Stimulated activated CD8-positive, alpha-beta memory T cell treated with anti-CD3 and anti-CD28 coated beads, Interleukin-2, amount 100 ng/mL, for 1 hour (primary cell): ENCODE measurements around the gene HERC2.

ENCODE experiments used
- DNase-seq, 2 donors: peaks; one replicate each; pipeline ENCODE4 v3.0.0-alpha.2; 2020; ENCODE audit warnings: low read depth in 2 of 2

The HERC2 gene

DNA sequence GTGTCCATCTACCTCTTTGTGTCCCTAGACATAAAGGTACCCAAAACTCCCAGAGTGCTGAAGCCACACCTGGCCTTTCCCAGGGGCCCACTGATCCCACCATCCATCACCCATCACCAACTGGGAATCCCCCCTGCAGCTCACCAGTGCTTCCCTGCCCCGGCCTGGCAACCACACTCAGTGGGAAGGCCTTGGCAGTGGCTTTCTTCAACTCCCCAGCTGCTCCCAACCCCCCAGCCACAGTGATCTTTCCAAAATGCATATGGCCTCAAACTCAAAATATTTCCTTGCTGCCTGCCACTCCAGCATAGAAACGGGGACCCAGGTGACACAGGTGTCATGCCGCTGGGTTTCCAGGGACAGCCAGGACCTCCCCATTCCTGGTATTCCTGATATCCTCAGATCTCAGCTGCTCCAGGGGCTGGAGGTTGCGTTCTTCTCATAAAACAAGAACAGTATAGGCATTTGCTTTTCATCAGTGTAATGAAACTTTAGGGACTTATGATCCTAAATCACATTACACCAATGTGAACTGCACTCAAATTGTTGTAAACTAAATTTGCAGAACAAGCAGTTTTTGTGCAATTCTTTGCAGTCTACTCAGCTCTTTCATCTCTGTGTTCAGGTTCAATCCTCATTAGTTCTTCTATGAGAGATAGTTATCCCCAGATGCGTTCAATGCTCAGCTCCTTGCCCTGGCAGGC, 224.2 kb downstream of the HERC2 start:
- DNase-seq: no peak

DNA sequence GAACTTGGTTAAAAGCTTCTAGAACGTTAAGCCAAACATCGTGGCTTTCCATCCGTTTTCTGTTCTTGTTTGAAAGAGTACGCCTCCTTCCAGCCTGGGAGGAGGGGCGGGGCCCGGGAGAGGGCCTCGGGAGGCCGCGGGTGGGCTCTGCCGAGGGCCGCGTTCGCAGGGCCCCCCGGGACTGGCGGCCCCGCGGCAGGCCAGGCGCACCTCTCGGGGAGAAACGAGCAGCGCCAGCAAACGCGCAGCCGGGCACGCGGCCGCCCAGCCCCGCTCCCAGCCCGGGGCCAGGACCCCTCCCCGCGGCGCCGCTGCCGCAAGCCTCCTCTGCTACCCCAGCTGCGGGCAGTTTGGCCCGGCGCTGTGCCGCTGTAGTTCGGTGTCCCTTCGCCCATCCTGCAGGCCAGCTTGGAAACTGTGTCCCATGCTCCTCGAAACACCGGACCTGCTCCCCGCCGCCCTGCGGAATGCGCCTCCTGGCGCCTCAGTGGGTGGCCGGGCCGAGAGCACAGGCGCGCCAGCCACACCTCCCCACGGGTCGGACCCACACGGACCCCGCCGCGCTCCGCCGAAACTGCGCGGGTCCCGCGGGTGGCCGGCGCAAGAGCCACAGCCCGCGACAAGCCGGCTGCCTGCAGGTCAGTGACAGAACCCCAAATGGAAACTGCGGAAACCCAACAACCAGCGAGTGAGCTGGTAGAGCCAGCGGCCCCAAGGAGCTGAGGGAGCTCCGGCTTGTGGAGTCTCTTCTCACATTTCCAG, 225.1 kb downstream of the HERC2 start:
- DNase-seq: no peak

DNA sequence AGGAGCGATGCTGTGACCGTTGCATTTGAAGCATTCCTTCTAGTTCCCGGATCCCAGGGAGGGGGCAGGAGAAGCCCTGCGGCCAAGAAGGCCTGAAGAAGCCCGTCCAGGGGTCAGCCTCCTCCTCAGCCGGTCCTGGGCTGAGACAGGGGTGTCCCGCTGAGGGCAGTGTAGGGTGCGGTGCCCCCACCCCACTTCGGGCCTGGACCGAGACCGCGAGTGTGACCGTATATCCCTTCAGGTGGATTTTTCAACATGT, 225.6 kb downstream of the HERC2 start:
- DNase-seq: no peak

DNA sequence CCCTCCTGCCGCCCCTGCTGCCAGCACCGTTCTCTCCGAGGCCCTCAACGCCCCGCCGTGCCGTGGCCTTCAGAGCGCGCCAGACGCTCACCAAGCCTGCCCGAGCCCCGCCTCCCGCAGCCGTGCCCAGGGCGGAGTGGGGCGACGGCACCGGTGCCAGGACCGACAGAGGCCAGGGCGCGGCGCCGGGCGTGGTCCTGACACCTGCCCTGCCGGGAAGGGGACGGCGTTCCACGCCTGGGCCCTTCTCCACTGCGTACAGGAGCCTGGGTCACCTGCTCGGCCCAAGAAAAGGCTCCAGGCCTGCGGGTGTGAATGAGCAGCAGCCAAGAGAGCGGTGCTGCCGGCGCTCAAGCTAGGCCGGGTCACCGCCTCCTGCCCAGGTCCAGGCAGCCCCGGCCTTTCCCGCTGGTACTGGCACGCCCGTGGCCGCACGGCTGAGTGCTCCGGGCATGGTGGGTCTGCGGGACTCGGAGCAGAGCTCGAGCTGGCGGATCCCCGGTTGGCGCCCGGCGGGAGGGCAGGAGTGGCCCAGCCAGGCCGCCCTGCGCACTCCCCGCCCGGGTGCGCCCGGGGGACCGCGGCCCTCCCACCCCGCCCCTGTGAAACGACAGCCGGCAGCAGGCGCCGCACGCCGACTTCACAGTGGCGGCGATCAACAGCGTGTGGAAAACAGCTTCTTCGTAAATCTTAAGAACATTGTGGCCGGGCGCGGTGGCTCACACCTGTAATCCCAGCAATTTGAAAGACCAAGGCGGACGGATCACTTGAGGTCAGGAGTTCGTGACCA, 227.1 kb downstream of the HERC2 start:
- DNase-seq: no peak

DNA sequence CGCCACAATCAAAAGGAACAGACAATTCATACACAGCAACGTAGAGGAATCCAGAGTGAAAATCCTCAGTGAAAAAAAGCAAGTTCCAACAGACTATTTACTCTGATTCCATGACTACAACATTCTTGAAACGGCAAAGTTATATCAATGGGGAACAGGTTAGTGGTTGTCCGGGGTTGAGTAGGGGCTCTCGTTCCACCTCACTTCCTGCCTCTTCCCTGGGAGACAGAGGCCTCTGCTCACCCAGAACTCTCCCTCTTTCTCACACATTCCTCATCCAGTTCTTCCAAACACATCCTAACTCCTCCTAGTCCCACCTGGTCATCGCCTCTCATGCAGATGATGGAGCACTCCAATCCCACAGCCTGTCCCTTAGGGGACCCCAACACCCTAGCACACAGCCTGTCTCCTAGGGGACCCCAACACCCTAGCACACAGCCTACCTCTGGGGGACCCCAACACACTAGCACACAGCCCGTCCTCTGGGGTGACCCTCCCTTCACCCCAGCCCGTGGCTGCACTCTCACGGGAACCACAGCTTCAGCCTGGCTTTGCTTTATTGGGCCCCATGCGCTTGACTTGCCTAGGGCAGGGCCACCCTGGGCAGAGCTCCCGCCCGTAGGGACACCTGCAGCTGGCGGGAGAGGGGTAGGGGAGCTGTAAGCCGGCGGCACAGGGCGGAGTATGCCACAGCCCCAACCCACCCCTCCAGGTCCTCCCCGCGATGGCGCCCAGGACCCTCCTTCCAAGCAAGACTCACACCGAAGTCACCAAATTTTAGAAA, 228.0 kb downstream of the HERC2 start:
- no peak for DNase-seq

DNA sequence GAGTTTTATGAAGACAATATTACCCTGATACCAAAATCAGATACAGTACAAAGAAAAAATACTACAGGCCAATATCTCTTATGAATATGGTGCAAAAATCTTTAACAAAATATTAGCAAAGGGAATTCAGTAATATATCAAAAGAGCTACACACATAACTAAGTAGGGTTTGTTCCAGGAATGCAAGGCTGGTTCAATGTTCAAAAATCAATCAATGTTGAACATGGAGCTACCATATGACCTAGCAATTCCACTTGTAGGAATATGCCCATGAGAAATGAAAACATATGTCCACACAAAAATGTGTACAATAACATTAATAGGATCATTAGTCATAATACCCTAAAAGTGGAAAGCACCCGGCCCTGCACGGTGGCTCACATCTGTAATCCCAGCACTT, 230.7 kb downstream of the HERC2 start:
- DNase-seq: no peak

DNA sequence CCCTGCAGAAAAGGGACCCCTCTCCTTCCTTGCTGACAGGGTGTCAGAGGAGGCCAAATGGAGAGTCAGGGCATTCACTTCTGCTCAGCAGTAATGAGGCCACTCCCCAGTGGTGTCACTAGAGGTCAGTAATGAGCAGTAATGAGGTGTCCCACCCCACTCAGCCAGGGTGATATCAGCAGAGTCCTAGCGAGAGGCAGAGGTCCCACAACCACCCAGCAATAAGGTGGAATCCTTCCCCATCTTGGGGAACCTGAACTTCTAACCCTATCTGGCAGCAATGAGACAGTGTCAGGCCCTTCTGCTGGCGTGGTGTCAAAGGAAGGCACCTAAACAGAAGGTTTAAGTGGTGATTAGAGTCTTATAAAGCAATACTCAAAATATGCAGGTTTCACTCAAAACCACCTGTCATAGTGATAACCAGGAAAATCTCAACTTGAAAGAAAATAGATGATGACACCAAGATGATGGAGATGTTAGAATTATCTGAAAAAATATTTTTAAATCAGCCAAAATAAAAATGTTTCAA, 235.7 kb downstream of the HERC2 start:
- DNase-seq: peak in 1 of 2 donors; percentile 39

DNA sequence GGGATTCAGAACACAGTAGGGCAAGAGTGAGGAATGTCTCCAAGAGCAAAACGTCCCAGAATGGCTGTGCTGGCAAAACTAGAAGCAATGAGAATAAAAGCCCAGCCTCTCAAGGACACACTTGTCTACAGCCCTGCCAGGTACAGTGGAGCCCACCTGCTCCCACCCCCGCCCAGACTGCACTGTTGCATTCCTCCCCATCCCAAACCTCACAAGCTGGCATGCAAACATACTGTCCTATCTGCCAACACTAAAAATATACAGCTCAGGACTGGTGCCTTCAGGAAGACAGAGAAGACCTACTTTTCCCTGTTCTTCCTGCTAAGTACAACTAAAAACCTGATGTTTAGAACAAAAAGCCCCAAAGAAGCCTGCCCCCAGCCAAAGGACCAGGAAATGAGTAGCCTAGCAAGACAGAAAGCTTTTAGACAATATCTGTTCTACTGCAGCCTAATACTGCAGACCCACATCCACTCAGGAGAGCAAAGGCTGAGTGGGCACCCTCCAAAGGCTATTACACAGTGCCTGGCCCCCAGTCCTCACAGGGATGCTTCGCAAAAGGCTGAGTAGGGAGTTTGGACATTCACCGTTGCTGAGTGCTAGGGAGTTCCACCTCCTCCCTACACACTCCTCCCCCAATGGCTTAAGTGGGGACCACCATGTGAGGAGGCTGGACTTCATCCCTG, 236.3 kb downstream of the HERC2 start:
- DNase-seq: no peak

DNA sequence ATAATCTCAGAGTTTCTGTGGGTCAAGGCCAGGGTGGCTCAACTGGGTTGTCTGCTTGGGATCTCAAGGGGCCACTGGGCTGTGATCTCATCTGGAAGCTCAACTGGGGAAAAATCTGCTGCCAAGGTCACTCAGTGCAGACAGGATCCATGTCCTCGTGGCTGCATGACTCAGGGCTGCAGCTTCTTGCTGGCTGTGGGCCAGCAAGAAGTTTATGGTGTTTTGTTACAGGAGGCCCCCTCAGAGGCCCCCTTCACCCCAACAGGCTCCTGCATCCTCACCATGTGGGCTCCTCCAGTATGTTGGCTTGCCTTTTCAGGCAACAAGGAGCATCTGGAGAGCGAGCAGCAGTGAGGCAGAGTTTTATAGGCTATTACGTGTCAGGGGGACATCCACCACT, 237.4 kb downstream of the HERC2 start:
- DNase-seq: no peak

DNA sequence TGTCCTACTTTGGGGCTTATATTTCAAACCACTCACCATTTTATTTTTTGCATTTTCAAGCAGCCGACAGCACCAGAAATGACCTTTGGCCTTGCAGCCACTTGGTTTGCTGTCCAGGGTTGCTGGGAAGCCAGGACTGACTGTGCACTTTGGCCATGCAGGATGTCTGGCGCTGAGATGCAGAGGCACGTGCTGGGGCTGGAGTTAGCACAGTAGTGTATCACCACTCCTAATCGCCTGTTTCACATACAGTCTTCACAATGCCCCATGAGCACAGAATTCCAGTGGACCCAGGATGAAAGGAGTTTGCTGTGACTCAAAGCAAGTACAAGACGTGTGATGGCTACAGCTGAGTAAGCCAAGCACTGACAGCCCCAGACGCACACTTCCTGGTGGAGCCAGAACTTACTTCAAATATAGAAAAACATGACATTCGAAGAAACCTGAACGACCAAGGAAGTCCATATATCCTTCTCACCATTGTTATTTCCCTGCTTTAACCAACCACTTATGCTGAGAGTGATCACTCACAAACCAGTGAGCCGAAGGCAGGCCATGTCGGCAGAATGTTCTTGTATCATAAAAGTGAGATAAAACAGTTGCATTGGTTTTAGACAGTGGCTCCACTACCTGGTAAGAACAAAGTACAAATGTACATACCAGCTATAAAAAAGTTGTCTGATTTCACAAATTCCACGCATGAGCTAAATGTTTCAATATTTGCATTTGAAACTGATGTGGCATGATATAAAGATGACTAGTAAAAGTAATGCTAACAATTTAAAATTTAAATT, 238.9 kb downstream of the HERC2 start:
- no peak for DNase-seq

DNA sequence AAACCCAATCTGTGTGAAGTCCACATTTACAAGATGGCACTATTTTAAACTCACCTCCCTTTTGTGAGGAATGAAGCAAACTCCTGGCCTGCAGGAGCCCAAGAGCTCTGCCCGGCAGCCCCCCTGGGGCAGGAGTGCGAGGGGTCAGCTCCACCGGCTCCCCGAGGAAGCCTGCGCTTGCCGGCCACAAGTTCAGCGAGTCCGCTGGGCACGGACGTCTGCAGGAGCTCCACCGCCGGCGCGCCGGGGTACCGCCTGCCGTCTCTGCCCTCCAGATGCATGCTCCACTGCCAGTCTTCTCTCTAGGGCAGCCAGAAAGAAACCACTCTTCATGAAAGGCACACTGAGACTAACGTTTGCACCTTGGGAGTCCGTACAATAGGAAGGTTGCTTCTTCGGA, 240.4 kb downstream of the HERC2 start:
- no peak for DNase-seq

DNA sequence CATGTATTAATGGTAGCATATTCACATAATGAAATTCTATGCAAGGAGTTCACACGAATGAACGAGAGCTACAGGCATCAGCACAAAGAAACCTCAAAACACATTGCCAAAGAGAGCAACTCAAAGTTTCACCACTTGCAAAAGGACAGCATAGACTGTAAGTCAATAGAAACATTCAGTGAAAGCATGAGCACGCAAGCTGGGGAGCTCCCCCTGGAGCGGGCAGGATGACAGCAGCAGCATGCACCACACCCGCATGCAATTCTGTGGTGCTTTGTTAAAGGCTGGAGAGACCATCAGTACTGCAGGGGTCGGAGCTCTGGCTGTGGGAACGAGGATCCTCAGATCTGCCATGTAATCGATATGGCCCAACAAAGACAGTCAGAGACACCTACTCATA, 241.6 kb downstream of the HERC2 start:
- no peak for DNase-seq

DNA sequence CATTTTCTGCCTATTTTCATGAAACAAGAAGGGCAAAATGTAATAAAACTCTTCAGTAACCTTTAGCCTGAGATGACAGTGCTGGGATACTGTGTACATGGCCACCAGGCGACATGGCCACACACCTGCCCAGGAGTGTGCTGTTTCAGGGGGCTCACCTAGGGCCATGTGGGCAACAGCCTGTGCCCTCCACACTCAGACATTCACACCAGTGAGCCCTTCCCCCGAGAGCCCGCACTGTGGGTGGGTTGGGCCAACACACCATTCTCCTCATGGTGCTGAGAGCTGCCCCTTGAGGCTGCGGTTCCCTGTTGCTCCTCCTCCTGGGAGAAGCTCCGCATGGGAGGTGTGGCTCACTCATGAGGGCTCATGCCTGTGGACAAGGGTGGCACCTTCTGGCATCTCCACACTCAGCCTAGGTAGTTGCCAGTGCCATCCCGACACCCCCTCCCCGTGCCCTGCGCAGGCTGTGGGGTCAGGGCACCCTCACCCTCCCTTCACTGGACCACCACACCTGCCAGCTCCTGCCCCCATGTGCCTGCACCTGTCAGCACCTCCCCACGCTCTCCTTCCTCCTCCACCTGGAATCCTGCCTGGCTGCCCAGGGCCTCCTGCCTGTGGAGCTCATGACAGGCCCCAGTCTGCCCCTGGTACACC, 242.5 kb downstream of the HERC2 start:
- no peak for DNase-seq

DNA sequence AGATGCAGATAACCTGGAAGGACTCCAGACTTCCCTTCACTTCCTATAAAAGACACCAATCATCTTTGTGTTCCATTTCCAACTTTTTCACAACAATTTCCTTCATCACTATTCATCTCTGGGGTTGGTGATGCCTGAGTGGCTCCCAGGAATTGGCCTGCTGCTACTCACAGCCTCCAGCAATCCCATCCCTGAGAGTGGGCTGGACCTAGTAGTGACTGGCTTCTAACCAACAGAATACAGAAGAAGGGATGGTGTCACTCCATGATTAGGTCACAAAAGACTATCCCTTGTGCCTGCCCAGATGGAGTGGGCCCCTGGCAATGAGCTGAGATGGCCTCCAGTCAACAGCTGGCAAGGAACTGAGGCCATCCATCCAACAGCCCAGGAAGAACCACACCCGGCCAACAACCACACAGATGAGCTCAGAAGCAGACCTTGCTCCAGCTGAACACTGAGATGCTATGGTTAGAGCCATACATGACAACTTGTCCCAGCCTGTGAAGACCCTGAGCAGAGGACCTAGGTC, 243.7 kb downstream of the HERC2 start:
- no peak for DNase-seq

DNA sequence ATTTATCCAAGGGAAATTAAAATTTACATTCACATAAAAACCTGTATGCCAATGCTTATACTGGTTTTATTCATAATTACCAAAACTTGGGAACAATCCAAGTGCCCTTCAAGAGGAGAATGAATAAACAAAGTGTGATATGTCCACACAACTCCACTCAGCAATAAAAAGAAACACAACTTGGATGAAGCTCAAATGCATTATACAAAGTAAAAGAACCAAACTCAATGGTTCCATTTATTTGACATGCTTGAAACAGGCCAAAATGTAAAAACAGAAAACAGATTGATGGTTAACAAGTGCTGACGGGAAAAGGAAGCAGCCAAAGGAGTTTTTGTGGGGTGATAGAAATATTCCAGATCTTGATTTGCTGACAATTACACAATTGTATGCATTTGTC, 246.4 kb downstream of the HERC2 start:
- DNase-seq: no peak

DNA sequence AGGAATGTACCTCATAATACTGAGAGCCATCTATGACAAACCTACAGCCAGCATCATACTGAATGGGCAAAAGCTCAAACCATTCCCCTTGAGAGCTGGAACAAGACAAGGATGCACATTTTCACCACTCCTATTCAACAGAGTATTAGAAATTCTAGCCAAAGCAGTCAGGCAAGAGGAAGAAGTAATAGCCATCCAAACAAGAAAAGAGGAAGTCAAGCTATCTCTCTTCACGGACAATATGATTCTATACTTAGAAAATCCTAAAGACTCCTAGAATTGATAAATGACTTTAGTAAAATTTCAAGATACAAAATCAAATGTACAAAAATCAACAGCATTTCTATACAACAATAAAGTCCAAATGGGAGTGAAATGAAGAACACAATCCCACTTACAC, 253.0 kb downstream of the HERC2 start:
- no peak for DNase-seq

DNA sequence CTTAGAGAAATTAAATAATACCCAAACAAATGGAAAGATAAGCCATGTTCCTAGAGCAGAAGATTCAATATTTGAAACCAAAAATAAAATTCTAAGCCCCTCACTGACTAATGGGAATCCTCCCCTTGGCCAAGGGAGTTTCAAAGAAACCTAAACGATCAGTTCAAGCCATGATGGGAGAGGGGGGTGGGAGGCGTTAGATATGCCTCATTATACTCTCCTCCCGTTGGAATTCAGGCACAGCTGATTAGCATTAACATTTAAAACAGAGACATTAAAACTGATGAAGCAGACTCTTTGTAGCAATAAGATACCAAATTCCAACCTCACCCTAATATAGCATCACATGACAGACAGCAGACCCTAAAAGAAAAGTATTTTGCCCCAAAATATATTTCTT, 255.7 kb downstream of the HERC2 start:
- DNase-seq: no peak
